Esophagus squamous epithelium (tissue), 5 donors: ENCODE results near the gene RTTN. TPM values are rescaled to one million over a fixed set of nuclear protein-coding genes. Genes with fewer than 3 reads are reported as not detected.

Experiments
- DNase-seq: peaks from one replicate; lab custom pipeline; 2025; lab: John Stamatoyannopoulos, UW
- H3K27ac ChIP-seq, 4 donors: fragments of 200-600 bp; sonication (generic); one replicate each; pipeline ENCODE4 v1.5.1; 2016 to 2019; ENCODE audit warnings: mild to moderate bottlenecking in 1 of 4
- H3K27me3 ChIP-seq, 4 donors: fragments of 200-600 bp; sonication (generic); 1 replicate in 3 of 4; 2 replicates in 1 of 4; pipeline versions ENCODE4 v1.5.1 to v1.6.0; 2017 to 2021; ENCODE audit warnings: antibody characterized with exemption in 1 of 4
- H3K36me3 ChIP-seq, 3 donors: fragments of 200-600 bp; sonication (generic); one replicate each; pipeline ENCODE4 v1.5.1; 2016 to 2019
- H3K4me1 ChIP-seq, 3 donors: fragments of 200-600 bp; sonication (generic); one replicate each; pipeline ENCODE4 v1.5.1; 2017 to 2019
- H3K4me3 ChIP-seq, 4 donors: fragments of 200-600 bp; sonication (generic); 1 replicate in 3 of 4; 2 replicates in 1 of 4; pipeline ENCODE4 v1.5.1; 2016 to 2019; ENCODE audit warnings: mild to moderate bottlenecking in 2 of 4, moderate library complexity in 1 of 4
- H3K9me3 ChIP-seq, 3 donors: fragments of 200-600 bp; sonication (generic); one replicate each; pipeline ENCODE4 v1.5.1; 2016 to 2019
- POLR2A ChIP-seq, 4 donors: fragments of 450-650 bp; IDR thresholded peaks; one replicate each; pipeline ENCODE4 v1.6.1; 2017; ENCODE audit warnings: antibody characterized with exemption in 4 of 4, mild to moderate bottlenecking in 4 of 4, moderate library complexity in 3 of 4
- WGBS, 2 donors: methylation state at CpG; one replicate each; pipeline ENCODE4 v1.1.5; 2018; 5-methylcytosine and 5-hydroxymethylcytosine counted together
- intact Hi-C: fragments of 100-400 bp; cut with DNase I; formaldehyde crosslinking; loops from one replicate; pipeline ENCODE4 v1.15.0; 2022
- total RNA-seq, 4 donors: library from RNA; depleted of rRNA; stranded (reverse); fragments of >200 nt; gene quantifications; one replicate each; pipeline ENCODE4 v1.1.0, GENCODE V29; 2016
- TF ChIP-seq, protein P1 (sequence below), 6 experiments: fragments of 450-650 bp in 4 of 6; fragments of 200-600 bp in 2 of 6; sonication (generic) in 2 of 6; IDR thresholded peaks; one replicate each; pipeline ENCODE4 v1.5.1; 2016 to 2019; ENCODE audit warnings: antibody characterized with exemption in 6 of 6, mild to moderate bottlenecking in 4 of 6, moderate library complexity in 4 of 6
- donor health status: DM: yes; HTN: yes; CAD: no.

The RTTN gene
- total RNA-seq, 4 donors from 2014 or later, result 4.1 to 14.4 (median 9.2) TPM

DNA sequence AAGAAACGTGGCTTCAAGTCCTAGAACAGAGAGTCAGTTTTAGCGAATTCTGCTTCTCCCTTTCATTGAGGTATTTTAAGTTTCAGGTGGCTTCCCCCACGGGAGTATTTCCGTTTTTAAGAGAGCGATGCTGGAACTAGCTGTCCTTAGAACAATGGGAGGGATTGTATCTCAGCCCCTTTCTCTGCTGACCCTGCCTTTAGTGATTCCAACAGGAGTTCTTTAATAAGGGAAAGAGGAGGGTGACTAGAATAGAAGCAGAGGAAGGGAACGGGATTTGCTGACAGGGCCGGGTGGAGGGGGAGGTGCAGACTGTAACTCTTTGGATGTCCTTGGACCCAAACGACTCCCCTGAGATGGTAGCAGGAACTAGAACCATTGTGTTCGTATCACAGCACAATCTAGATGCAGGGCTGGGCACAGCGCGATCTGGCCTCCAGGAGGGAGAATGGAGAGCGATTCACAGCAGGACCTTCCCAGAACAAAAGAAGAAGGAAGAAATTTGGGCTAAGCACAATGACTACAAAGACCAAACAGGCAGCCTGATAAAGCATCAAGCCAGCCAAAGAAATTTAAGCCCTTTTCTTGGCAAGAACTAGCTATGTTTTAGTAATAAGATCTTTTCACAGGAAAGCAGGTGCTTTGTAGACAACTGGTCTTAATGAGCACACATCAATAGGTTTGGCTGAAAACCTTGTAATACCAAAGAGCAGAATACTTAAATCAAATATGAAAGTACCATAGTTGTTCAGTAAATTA lies 15.8 kb upstream of the RTTN start:
- TF ChIP-seq, protein P1, sequence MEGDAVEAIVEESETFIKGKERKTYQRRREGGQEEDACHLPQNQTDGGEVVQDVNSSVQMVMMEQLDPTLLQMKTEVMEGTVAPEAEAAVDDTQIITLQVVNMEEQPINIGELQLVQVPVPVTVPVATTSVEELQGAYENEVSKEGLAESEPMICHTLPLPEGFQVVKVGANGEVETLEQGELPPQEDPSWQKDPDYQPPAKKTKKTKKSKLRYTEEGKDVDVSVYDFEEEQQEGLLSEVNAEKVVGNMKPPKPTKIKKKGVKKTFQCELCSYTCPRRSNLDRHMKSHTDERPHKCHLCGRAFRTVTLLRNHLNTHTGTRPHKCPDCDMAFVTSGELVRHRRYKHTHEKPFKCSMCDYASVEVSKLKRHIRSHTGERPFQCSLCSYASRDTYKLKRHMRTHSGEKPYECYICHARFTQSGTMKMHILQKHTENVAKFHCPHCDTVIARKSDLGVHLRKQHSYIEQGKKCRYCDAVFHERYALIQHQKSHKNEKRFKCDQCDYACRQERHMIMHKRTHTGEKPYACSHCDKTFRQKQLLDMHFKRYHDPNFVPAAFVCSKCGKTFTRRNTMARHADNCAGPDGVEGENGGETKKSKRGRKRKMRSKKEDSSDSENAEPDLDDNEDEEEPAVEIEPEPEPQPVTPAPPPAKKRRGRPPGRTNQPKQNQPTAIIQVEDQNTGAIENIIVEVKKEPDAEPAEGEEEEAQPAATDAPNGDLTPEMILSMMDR (IDR thresholded peaks at IDR 0.05), result no peak
- no peak for TF ChIP-seq POLR2A (IDR thresholded peaks at IDR 0.05)
- peaks cover 0 to 2% (median 0%) of the 10 kb centered on the region in 3 donors for H3K9me3 ChIP-seq
- peaks cover 0 to 9% (median 0%) of the 10 kb centered on the region in 3 donors for H3K4me1 ChIP-seq
- no peaks in the 10 kb centered on the region for H3K36me3 ChIP-seq
- intact Hi-C loops, result no loop called here
- WGBS, 2 donors, result 25 to 34% methylated on average over 12 of the region's 12 CpGs
- no peak overlapping the region for H3K27ac ChIP-seq
- DNase-seq, result no peak
- peaks cover 0 to 9% (median 0%) of the 10 kb centered on the region in 4 donors for H3K27me3 ChIP-seq
- no peak overlapping the region for H3K4me3 ChIP-seq

DNA sequence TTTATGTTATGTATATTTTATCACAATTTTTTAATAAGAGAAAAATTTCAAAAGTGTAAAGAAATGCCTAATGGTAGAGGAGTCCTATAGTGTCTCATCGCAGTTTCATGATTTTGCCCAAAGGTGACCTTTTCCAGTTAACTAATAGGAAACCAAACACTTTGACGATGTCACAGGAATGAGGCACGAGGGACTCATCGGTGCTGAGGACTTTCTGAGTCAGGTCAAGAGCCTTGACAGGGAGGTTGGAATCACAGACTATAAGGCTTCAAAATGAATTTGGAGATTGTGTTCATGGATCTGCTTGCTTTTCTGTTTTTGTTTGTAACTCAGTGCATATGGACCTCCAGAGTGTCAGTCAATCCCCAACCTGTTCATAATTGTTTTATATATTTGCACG lies 15.1 kb upstream of the RTTN start:
- 87 to 90% methylated on average over 5 of the region's 5 CpGs for WGBS, 2 donors

DNA sequence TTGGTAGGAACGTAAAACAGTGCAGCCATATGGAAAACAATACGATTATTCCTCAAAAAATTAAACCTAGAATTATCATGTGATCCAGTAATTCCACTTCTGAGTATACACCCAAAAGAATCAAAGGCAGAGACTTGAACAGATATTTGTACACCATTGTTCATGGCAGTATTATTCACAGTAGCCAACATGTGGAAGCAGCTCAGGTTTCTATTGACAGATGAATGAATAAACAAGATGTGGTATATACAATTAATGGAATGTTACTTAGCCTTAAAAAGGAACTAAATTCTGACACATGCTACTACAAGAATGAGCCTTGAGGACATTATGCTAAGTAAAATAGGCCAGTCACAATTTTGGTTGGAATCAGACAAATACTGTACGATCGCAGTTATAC lies 14.2 kb upstream of the RTTN start:
- Histone ChIP-seq H3K4me1 (peaks cover 0 to 9% (median 0%) of the 10 kb centered on the region in 3 donors), H3K27me3 (peaks cover 0 to 9% (median 0%) of the 10 kb centered on the region in 4 donors), H3K36me3 (no peaks in the 10 kb centered on the region), H3K4me3 (no peak overlapping the region), H3K27ac (no peak overlapping the region), H3K9me3 (no peaks in the 10 kb centered on the region)
- no peak for DNase-seq
- TF ChIP-seq, protein P1 (IDR thresholded peaks at IDR 0.05), result no peak
- TF ChIP-seq POLR2A (IDR thresholded peaks at IDR 0.05), result no peak
- intact Hi-C loops, result no loop called here
- 65 to 84% methylated on average over 4 of the region's 4 CpGs for WGBS, 2 donors

More for the DNA sequence above, 15.1 kb upstream of the RTTN start:
- DNase-seq, result no peak
- intact Hi-C loops, result no loop called here
- Histone ChIP-seq H3K4me1 (peaks cover 0 to 9% (median 0%) of the 10 kb centered on the region in 3 donors), H3K9me3 (no peaks in the 10 kb centered on the region), H3K27ac (no peak overlapping the region), H3K36me3 (no peaks in the 10 kb centered on the region), H3K4me3 (no peak overlapping the region), H3K27me3 (peaks cover 0 to 9% (median 0%) of the 10 kb centered on the region in 4 donors)
- TF ChIP-seq POLR2A (IDR thresholded peaks at IDR 0.05), result no peak
- TF ChIP-seq, protein P1 (IDR thresholded peaks at IDR 0.05), result no peak

DNA sequence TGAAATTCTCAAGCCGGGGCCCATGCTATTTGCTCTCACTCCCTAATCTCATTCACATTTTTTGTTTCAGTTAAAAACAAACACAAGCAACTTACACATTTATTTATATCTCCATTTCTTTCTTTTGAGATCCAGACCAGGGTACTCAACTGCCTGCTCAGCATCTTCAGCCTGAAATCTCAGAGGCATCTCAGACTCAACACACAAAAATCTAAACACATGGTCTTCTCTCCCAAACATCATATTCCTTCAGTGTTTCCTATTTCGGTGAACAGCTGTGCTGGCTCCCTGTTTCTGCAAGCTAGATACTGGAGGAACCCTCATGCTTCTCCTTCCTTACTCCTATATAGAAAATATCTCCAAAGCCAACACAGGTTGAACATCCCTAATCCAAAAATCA lies 11.3 kb upstream of the RTTN start:
- Histone ChIP-seq H3K9me3 (no peaks in the 10 kb centered on the region), H3K4me1 (peaks cover 0 to 9% (median 0%) of the 10 kb centered on the region in 3 donors), H3K27me3 (peaks cover 0 to 9% (median 0%) of the 10 kb centered on the region in 4 donors), H3K36me3 (no peaks in the 10 kb centered on the region), H3K27ac (no peak overlapping the region), H3K4me3 (no peak overlapping the region)
- no peak for DNase-seq
- TF ChIP-seq, protein P1 (IDR thresholded peaks at IDR 0.05), result no peak
- no peak for TF ChIP-seq POLR2A (IDR thresholded peaks at IDR 0.05)
- intact Hi-C loops, result no loop called here
- WGBS, 2 donors, result 84 to 89% methylated on average over 2 of the region's 2 CpGs

DNA sequence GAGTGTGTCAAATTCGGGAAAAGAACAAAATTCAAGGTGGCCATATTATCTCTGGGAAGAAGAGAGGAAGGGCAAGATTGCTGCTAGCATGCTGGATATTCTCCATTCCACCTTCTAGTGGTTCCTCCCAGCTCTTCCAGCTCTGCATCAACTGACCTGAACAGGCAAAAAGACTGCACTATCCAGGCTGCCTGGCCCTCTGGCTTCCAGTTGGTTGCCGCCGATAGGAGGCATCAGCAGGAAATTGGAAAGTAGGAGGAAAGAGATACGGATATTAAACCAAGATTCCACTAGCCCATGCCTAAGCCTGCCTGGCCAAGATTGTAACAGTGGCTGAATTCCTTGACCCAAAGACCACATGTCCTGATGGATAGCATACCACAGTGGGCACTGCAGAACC lies 1.7 kb upstream of the RTTN start:
- WGBS, 2 donors, result 90 to 95% methylated on average over 4 of the region's 4 CpGs
- H3K4me3 ChIP-seq, result no peak overlapping the region
- peaks cover 3 to 22% (median 8%) of the 10 kb centered on the region in 3 donors for H3K4me1 ChIP-seq
- TF ChIP-seq POLR2A (IDR thresholded peaks at IDR 0.05), result no peak
- TF ChIP-seq, protein P1 (IDR thresholded peaks at IDR 0.05), result no peak
- no peak for DNase-seq
- intact Hi-C loops, result loop anchor here (10.0 kb wide), 1 partner anchor 88 kb away; no protein-coding TSS in a partner anchor
- no peak overlapping the region for H3K27ac ChIP-seq
- H3K27me3 ChIP-seq, result no peaks in the 10 kb centered on the region
- no peaks in the 10 kb centered on the region for H3K9me3 ChIP-seq
- H3K36me3 ChIP-seq, result peaks cover 0 to 14% (median 0%) of the 10 kb centered on the region in 3 donors
